HepG2 (cell line): ENCODE data around the gene SUPT20HL1.

Experiments used
- CEBPB ChIP-seq: IDR thresholded peaks from 2 replicates; pipeline ENCODE4 v1.6.1; 2011; ENCODE audit warnings: low read depth, low read length, improper control_type of control experiment, borderline replicate concordance
- CHCHD3 ChIP-seq: sonication (generic); formaldehyde crosslinking; IDR thresholded peaks from 2 replicates; pipeline ENCODE4 v1.8.0; 2022; ENCODE audit warnings: mild to moderate bottlenecking, missing genetic modification reagents, moderate library complexity
- CHD2 ChIP-seq: IDR thresholded peaks from 2 replicates; pipeline ENCODE4 v1.6.1; 2011; ENCODE audit warnings: low read depth, low read length, improper control_type of control experiment
- CREB1 ChIP-seq, 2 experiments: fragments of 450-650 bp in 1 of 2; IDR thresholded peaks; 2 replicates each; pipeline ENCODE4 v1.6.1; 2016 to 2017; ENCODE audit warnings: control low read depth in 1 of 2, mild to moderate bottlenecking in 1 of 2, missing compliant biosample characterization in 1 of 2, missing genetic modification characterization in 1 of 2
- CREM ChIP-seq, 2 experiments: sonication (generic) in 1 of 2; formaldehyde crosslinking in 1 of 2; IDR thresholded peaks; 2 replicates each; pipeline versions ENCODE4 v1.4.0 to v1.6.1; 2016 to 2020; ENCODE audit warnings: antibody characterized with exemption in 1 of 2, mild to moderate bottlenecking in 1 of 2, missing genetic modification reagents in 1 of 2
- CTCF ChIP-seq: sonication (generic); formaldehyde crosslinking; IDR thresholded peaks from 2 replicates; pipeline ENCODE4 v1.5.0; 2020; ENCODE audit warnings: mild to moderate bottlenecking, missing genetic modification reagents, moderate library complexity
- EZH2 ChIP-seq: conservative IDR thresholded peaks from 2 replicates; pipeline ENCODE4 v1.6.1; 2012; ENCODE audit warnings: mild to moderate bottlenecking, low read depth, low read length, moderate library complexity
- HDAC2 ChIP-seq: sonication (generic); formaldehyde crosslinking; IDR thresholded peaks from 2 replicates; pipeline ENCODE4 v1.4.0; 2020; ENCODE audit warnings: missing genetic modification reagents
- RAD21 ChIP-seq: fragments of 450-650 bp; formaldehyde crosslinking; IDR thresholded peaks from 2 replicates; pipeline ENCODE4 v1.5.0; 2020; ENCODE audit warnings: mild to moderate bottlenecking
- SATB2 ChIP-seq: sonication (generic); formaldehyde crosslinking; IDR thresholded peaks from 2 replicates; pipeline ENCODE4 v1.5.0; 2020; ENCODE audit warnings: missing genetic modification reagents
- ZNF142 ChIP-seq: sonication (generic); formaldehyde crosslinking; IDR thresholded peaks from 2 replicates; pipeline ENCODE4 v1.4.0; 2020; ENCODE audit warnings: missing genetic modification reagents
- ZSCAN12 ChIP-seq: sonication (generic); formaldehyde crosslinking; IDR thresholded peaks from 2 replicates; pipeline ENCODE4 v1.9.0; 2021; ENCODE audit warnings: mild to moderate bottlenecking, missing genetic modification reagents

- TF ChIP-seq CEBPB (no peak), SATB2 (CRISPR knock-in tag) (no peak), EZH2 (no peak), CTCF (no peak), CHCHD3 (CRISPR knock-in tag) (no peak), RAD21 (no peak), ZNF142 (CRISPR knock-in tag) (no peak), CREB1 (IDR thresholded peaks at IDR 0.05) (no peak), CREB1 (CRISPR knock-in tag; IDR thresholded peaks at IDR 0.05) (no peak), CREM (IDR thresholded peaks at IDR 0.05) (no peak), CREM (CRISPR knock-in tag; IDR thresholded peaks at IDR 0.05) (no peak), CHD2 (no peak), HDAC2 (CRISPR knock-in tag) (no peak), ZSCAN12 (CRISPR knock-in tag) (no peak)
Measured at GRCh38 chrX:24360272-24360671, at the start of gene SUPT20HL1.
